HFFc6 (cell line): ENCODE measurements around the gene AADACL3. TPM values are rescaled to one million over a fixed set of nuclear protein-coding genes. Genes with fewer than 3 reads are reported as not detected.

ENCODE experiments used
- DNase-seq: peaks from one replicate; pipeline ENCODE4 v3.0.0-alpha.2; 2018
- H3K27ac Mint-ChIP-seq: 2 replicates; pipeline ENCODE4 v1.8.0; 2020; ENCODE audit warnings: mild to moderate bottlenecking, mixed read lengths
- H3K27me3 Mint-ChIP-seq: 2 replicates; pipeline ENCODE4 v1.8.0; 2021; ENCODE audit warnings: mild to moderate bottlenecking, moderate library complexity, mixed read lengths; ENCODE audit not compliant: insufficient read depth
- H3K36me3 Mint-ChIP-seq: 2 replicates; pipeline ENCODE4 v1.8.0; 2021; ENCODE audit warnings: low read depth, mixed read lengths
- H3K4me1 Mint-ChIP-seq: 2 replicates; pipeline ENCODE4 v1.8.0; 2020; ENCODE audit warnings: low read depth, mixed read lengths
- H3K4me3 Mint-ChIP-seq: 2 replicates; pipeline ENCODE4 v1.8.0; 2020; ENCODE audit warnings: mild to moderate bottlenecking, moderate library complexity, mixed read lengths
- H3K9me3 Mint-ChIP-seq: 2 replicates; pipeline ENCODE4 v1.8.0; 2020; ENCODE audit warnings: mild to moderate bottlenecking, mixed read lengths
- CTCF ChIP-seq: fragments of 200-600 bp; sonication (generic); IDR thresholded peaks from 2 replicates; pipeline ENCODE4 v1.5.0; 2021; ENCODE audit warnings: antibody characterized with exemption, mild to moderate bottlenecking
- total RNA-seq, 6 experiments: library from RNA; stranded (reverse); fragmentation: NEBNext Ultra II Directional; extraction: Animal tissue kit (Norgen Biotek cat#: 25700); gene quantifications; 2 replicates in 1 of 6; 3 replicates in 5 of 6; pipeline ENCODE4 v1.2.3, GENCODE V29; 2021

AADACL3 gene
- total RNA-seq, 6 experiments from 2014 or later: not detected

GRCh38 chr1:12678350-12678749 is 37.6 kb upstream of the AADACL3 start:
- DNase-seq: no peak
- H3K4me3 Mint-ChIP-seq: no peak overlapping the region
- H3K4me1 Mint-ChIP-seq: no peaks in the 10 kb centered on the region
- H3K36me3 Mint-ChIP-seq: no peaks in the 10 kb centered on the region
- H3K27ac Mint-ChIP-seq: no peak overlapping the region
- H3K9me3 Mint-ChIP-seq: no peaks in the 10 kb centered on the region
- peaks cover 10% of the 10 kb centered on the region for H3K27me3 Mint-ChIP-seq
- no peak for TF ChIP-seq CTCF

GRCh38 chr1:12678820-12679219 is 37.1 kb upstream of the AADACL3 start:
- H3K9me3 Mint-ChIP-seq: no peaks in the 10 kb centered on the region
- TF ChIP-seq CTCF: no peak
- no peak overlapping the region for H3K27ac Mint-ChIP-seq
- H3K36me3 Mint-ChIP-seq: no peaks in the 10 kb centered on the region
- no peak for DNase-seq
- peaks cover 6% of the 10 kb centered on the region for H3K27me3 Mint-ChIP-seq
- H3K4me3 Mint-ChIP-seq: no peak overlapping the region
- no peaks in the 10 kb centered on the region for H3K4me1 Mint-ChIP-seq

- no peak for DNase-seq
- peaks cover 1% of the 10 kb centered on the region; the same call in 1 of the 2 replicates for H3K27me3 Mint-ChIP-seq
- TF ChIP-seq CTCF: no peak
- H3K36me3 Mint-ChIP-seq: no peaks in the 10 kb centered on the region
- H3K4me1 Mint-ChIP-seq: no peaks in the 10 kb centered on the region
- no peaks in the 10 kb centered on the region; the same call in 1 of the 2 replicates for H3K9me3 Mint-ChIP-seq
- no peak overlapping the region for H3K27ac Mint-ChIP-seq
- H3K4me3 Mint-ChIP-seq: no peak overlapping the region
These were observed 25.8 kb upstream of the AADACL3 start for GRCh38 chr1:12690156-12690555.

GRCh38 chr1:12692967-12693782 is 22.7 kb upstream of the AADACL3 start:
- no peak for DNase-seq

GRCh38 chr1:12696658-12697057 is 19.3 kb upstream of the AADACL3 start:
- no peak for TF ChIP-seq CTCF
- H3K4me3 Mint-ChIP-seq: no peak overlapping the region
- H3K9me3 Mint-ChIP-seq: peaks cover 3% of the 10 kb centered on the region; the same call in 1 of the 2 replicates
- no peak overlapping the region for H3K27ac Mint-ChIP-seq
- H3K36me3 Mint-ChIP-seq: no peaks in the 10 kb centered on the region
- H3K27me3 Mint-ChIP-seq: no peaks in the 10 kb centered on the region
- H3K4me1 Mint-ChIP-seq: peaks cover 11% of the 10 kb centered on the region; the same call in 1 of the 2 replicates
- no peak for DNase-seq

More at GRCh38 chr1:12692967-12693782, 22.7 kb upstream of the AADACL3 start:
- no peaks in the 10 kb centered on the region for H3K27me3 Mint-ChIP-seq
- H3K27ac Mint-ChIP-seq: no peak overlapping the region
- no peaks in the 10 kb centered on the region; the same call in 1 of the 2 replicates for H3K9me3 Mint-ChIP-seq
- H3K4me3 Mint-ChIP-seq: no peak overlapping the region
- H3K36me3 Mint-ChIP-seq: no peaks in the 10 kb centered on the region
- no peak for TF ChIP-seq CTCF
- H3K4me1 Mint-ChIP-seq: peaks cover 11% of the 10 kb centered on the region; the same call in 1 of the 2 replicates
